ENCODE data around the gene SV2B.

The SV2B gene

GRCh38 chr15:91116113-91117067 is 16.3 kb downstream of the SV2B start:
- TF ChIP-seq CTCF (IDR thresholded peaks at IDR 0.05), result no peak
- no peak for TF ChIP-seq ZFX (IDR thresholded peaks at IDR 0.05; ENCODE audit: borderline replicate concordance)
- no peak overlapping the region for H3K27ac ChIP-seq

GRCh38 chr15:91117375-91117774 is 17.3 kb downstream of the SV2B start:
- TF ChIP-seq CTCF (IDR thresholded peaks at IDR 0.05) (no peak), ZFX (IDR thresholded peaks at IDR 0.05; ENCODE audit: borderline replicate concordance) (no peak)

GRCh38 chr15:91118817-91119590 is 18.9 kb downstream of the SV2B start:
- H3K27ac ChIP-seq, result no peak overlapping the region
- no peak for TF ChIP-seq CTCF (IDR thresholded peaks at IDR 0.05)
- TF ChIP-seq ZFX (IDR thresholded peaks at IDR 0.05; ENCODE audit: borderline replicate concordance), result no peak

More at GRCh38 chr15:91117375-91117774, 17.3 kb downstream of the SV2B start:
- no peak overlapping the region for H3K27ac ChIP-seq

GRCh38 chr15:91122296-91122695 is 22.2 kb downstream of the SV2B start:
- no peak overlapping the region for H3K27ac ChIP-seq
- no peak for TF ChIP-seq ZFX (IDR thresholded peaks at IDR 0.05; ENCODE audit: borderline replicate concordance)
- TF ChIP-seq CTCF (IDR thresholded peaks at IDR 0.05), result no peak

- no peak for TF ChIP-seq CTCF (IDR thresholded peaks at IDR 0.05)
- no peak for TF ChIP-seq ZFX (IDR thresholded peaks at IDR 0.05; ENCODE audit: borderline replicate concordance)
Observed at GRCh38 chr15:91124132-91124531, 24.1 kb downstream of the SV2B start.

GRCh38 chr15:91125162-91125561 is 25.1 kb downstream of the SV2B start:
- no peak overlapping the region for H3K27ac ChIP-seq
- TF ChIP-seq CTCF (IDR thresholded peaks at IDR 0.05), result no peak
- no peak for TF ChIP-seq ZFX (IDR thresholded peaks at IDR 0.05; ENCODE audit: borderline replicate concordance)

More at GRCh38 chr15:91124132-91124531, 24.1 kb downstream of the SV2B start:
- no peak overlapping the region for H3K27ac ChIP-seq

All from 22Rv1 (cell line).